Mesodermal cell (in vitro differentiated cells): ENCODE measurements around the gene ZNF330.

Experiments
- H3K27ac ChIP-seq: 2 replicates; pipeline ENCODE4 v1.7.0; 2013; ENCODE audit warnings: mild to moderate bottlenecking, low read depth, low read length, moderate library complexity; ENCODE audit not compliant: severe bottlenecking
- H3K36me3 ChIP-seq: 2 replicates; pipeline ENCODE4 v1.7.1; 2013; ENCODE audit warnings: mild to moderate bottlenecking, low read length, moderate library complexity; ENCODE audit not compliant: control insufficient read depth, insufficient read depth
- H3K4me1 ChIP-seq: one replicate; pipeline ENCODE4 v1.7.1; 2013; ENCODE audit warnings: mild to moderate bottlenecking, low read length; ENCODE audit not compliant: insufficient read depth, control insufficient read depth, poor library complexity, severe bottlenecking
- H3K4me3 ChIP-seq: 2 replicates; pipeline ENCODE4 v1.7.0; 2013; ENCODE audit warnings: low read length, control low read depth, mild to moderate bottlenecking; ENCODE audit not compliant: insufficient read depth, poor library complexity, severe bottlenecking; ENCODE audit errors: extremely low read depth
- H3K9me3 ChIP-seq: 2 replicates; pipeline ENCODE4 v1.7.1; 2013; ENCODE audit warnings: mild to moderate bottlenecking, low read length, moderate library complexity; ENCODE audit not compliant: control insufficient read depth
- WGBS, 2 experiments: methylation state at CpG; one replicate each; pipeline ENCODE4 v1.1.5; 2013; ENCODE audit warnings: missing lambda C conversion rate in 2 of 2; ENCODE audit not compliant: insufficient coverage in 2 of 2; 5-methylcytosine and 5-hydroxymethylcytosine counted together

Gene ZNF330

DNA sequence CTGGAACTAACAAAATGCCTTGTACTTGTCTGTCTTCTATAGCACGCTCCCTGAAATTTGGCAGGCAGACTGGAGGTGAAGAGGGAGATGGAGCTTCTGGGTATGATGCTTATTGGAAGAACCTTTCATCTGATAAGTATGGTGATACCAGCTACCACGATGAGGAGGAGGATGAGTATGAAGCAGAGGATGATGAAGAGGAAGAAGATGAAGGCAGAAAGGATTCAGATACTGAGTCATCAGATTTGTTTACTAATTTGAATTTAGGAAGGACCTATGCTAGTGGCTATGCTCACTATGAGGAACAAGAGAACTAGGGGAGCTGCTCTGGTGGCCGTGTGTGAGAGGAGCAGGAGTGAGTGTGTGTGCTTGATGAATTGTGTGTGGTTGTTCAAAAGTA, 13.0 kb downstream of the ZNF330 start:
- peaks cover 53% of the 10 kb centered on the region for H3K36me3 ChIP-seq
- no peak overlapping the region for H3K27ac ChIP-seq
- no peaks in the 10 kb centered on the region for H3K9me3 ChIP-seq
- 91 to 93% methylated on average over 3 of the region's 3 CpGs for WGBS, 2 experiments
- H3K4me3 ChIP-seq: no peak overlapping the region
- H3K4me1 ChIP-seq: no peaks in the 10 kb centered on the region

DNA sequence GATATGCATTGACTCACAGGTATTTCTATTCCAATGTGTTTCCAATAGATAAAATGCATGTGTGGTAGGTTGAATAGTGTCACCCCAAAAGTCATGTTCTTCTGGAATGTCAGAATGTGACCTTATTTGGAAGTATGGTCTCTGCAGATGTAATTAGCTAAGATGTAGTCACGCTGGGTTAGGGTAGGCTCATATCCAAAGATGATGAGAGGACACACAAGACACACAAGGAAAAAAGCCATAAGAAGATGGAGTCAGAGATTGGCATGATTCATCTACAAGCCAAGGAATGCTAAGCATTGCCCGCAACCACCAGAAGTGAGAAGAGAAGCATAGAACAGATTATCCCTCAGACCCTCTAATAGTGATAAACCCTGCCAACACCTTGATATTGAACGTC, 17.5 kb downstream of the ZNF330 start:
- no peaks in the 10 kb centered on the region for H3K9me3 ChIP-seq
- H3K36me3 ChIP-seq: peaks cover 17% of the 10 kb centered on the region
- 87 to 100% methylated on average over 1 to 2 of the region's 3 CpGs for WGBS, 2 experiments
- H3K4me1 ChIP-seq: no peaks in the 10 kb centered on the region
- no peak overlapping the region for H3K4me3 ChIP-seq
- H3K27ac ChIP-seq: no peak overlapping the region

DNA sequence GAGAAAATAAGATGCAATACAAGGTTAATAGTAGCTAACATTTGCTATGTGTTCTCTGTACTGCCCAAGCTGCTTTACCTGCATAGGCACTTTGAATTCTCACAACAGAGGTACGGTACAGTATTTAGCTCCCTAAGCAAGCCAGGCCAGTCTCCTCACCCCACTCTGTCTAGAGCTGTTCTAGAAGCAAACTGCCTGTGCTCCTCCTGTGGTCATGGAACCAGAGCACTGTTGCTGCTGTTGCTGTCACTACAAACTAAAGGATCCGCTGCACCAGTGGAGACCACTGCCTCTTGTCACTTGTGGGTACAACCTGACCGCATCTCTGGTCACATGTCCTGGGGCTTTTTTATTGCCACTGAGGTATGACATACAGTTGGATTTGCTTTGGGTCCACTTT, 19.6 kb downstream of the ZNF330 start:
- WGBS, 2 experiments: 97% methylated on average over 2 to 3 of the region's 3 CpGs
- Histone ChIP-seq H3K27ac (no peak overlapping the region), H3K9me3 (no peaks in the 10 kb centered on the region), H3K4me1 (no peaks in the 10 kb centered on the region), H3K36me3 (peaks cover 2% of the 10 kb centered on the region), H3K4me3 (no peak overlapping the region)

DNA sequence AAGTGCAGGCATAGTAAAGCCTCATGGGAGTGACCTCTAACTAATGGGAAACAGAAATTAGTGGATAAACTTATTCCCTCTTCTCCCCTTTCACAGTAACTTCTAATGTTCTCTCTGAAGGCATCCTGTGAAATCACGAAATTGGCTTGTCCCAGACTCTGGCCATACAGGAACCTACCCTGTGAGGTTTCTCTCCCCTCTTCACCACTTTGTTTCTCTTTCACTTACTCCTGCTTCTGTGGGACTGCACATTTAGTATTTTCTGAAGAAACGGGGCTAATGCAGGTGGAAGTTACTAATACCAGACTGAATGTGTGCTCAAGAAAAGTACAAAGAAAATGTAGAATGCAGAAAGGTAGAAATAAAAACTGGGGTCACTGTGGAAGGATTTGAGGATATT, 20.0 kb downstream of the ZNF330 start:
- WGBS, 2 experiments: 25 to 67% methylated on average over 1 to 2 of the region's 2 CpGs
- Histone ChIP-seq H3K36me3 (no peaks in the 10 kb centered on the region), H3K4me1 (peaks cover 2% of the 10 kb centered on the region)

DNA sequence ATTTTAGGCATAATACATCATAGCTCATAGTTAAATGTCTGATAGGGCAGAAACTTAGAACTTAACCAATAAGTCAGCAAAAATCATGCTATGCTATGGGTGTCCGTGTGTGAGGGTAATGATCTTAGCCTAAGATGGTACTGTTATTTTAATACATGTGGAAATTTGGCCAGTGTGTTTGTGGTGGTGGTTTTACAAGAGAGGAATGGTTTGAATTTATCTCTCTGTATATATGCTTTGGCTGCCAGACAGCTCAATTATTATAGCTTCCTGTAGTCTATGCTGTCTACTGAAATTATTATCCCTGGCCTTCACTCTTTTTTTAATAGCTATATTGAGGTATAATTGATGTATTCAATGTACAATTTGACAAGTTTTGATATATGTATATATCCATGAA, 21.3 kb downstream of the ZNF330 start:
- peaks cover 8% of the 10 kb centered on the region for H3K4me1 ChIP-seq
- no peaks in the 10 kb centered on the region for H3K36me3 ChIP-seq
- 33 to 67% methylated on average over 1 of the region's 1 CpG for WGBS, 2 experiments
- H3K27ac ChIP-seq: no peak overlapping the region
- no peak overlapping the region for H3K4me3 ChIP-seq
- H3K9me3 ChIP-seq: no peaks in the 10 kb centered on the region

More for the DNA sequence above, 20.0 kb downstream of the ZNF330 start:
- H3K4me3 ChIP-seq: no peak overlapping the region
- no peak overlapping the region for H3K27ac ChIP-seq
- H3K9me3 ChIP-seq: no peaks in the 10 kb centered on the region

DNA sequence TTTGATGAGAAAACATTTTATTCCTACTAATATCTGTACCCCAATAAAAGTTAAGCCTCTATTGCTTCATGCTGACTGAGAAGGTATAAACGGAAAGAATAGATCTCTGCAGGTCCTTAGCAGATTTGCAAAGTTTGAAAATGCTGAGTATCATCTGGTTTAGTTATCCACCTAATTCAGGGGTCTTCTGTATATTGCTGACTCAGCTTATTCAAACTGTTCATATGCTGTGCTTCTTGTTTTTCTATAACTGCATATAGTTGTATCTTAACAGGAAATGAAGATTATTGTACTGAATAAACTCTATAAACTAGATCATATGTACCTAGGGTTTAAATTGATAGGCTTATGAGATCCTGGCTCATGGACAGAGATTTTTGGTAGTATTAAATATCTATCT, 23.7 kb downstream of the ZNF330 start:
- Histone ChIP-seq H3K4me3 (no peak overlapping the region), H3K36me3 (no peaks in the 10 kb centered on the region), H3K9me3 (no peaks in the 10 kb centered on the region), H3K4me1 (peaks cover 8% of the 10 kb centered on the region), H3K27ac (no peak overlapping the region)
- WGBS, 2 experiments: 100% methylated on average over 1 of the region's 1 CpG; no CpG with 5 or more reads in 1 of the 2 experiments

DNA sequence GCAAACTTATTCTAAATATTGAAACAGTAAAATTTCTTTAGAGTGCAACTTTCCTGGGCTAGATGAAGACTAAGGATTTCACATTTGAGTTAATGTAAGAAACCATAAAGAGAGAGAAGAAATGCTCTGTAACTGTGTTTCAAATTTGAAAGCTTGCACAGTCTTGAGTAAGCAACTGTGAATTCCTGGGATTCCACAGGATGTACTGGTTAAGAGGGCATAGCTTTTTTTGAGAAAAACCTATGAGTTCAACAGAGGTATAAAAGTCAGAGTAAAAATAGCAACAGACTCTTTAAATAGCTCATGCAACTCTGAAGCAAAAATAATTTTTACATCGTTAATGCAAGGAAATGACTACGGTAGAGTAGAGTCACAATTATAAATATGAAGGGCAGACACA, 25.5 kb downstream of the ZNF330 start:
- no peak overlapping the region for H3K27ac ChIP-seq
- no peaks in the 10 kb centered on the region for H3K36me3 ChIP-seq
- H3K9me3 ChIP-seq: no peaks in the 10 kb centered on the region
- no CpG with 5 or more reads among the region's 2 CpGs for WGBS, 2 experiments
- H3K4me1 ChIP-seq: peaks cover 8% of the 10 kb centered on the region
- H3K4me3 ChIP-seq: no peak overlapping the region

DNA sequence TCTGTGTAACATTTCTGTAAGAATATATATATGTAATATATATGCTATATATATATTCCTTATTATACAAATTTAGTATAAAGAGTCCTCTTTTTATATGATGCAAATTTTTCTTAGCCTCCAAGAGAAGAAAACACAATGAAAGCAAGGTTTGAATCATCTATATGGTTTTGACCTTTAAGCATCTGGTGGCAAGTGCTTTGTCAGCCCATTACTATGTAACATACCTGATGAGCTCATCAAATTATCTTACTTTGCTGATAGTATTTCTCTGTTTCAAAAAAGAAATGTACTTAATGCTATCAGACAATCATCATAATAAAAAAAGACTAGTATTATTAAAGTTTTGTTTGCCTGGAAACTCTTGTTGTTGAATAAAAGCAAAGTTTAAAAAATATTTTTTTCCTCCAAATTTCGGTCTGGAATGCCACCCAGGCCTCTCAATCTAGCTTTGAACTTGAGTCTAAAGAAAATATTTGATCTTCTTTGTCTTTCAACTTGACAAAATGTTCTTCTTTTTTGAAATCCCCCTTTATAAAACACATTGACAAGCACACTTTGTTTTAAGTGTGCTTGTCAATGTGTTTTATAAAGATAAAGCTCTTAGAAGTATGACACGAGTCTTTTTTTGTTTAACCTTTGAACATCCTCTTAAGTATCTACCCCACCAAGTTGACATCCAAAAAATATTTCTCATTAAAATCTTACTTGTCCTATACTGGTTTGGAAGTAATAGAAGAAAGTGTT, 26.2 kb downstream of the ZNF330 start:
- Histone ChIP-seq H3K4me3 (no peak overlapping the region), H3K27ac (no peak overlapping the region), H3K9me3 (no peaks in the 10 kb centered on the region), H3K4me1 (peaks cover 8% of the 10 kb centered on the region), H3K36me3 (no peaks in the 10 kb centered on the region)
- no CpG with 5 or more reads among the region's 2 CpGs for WGBS, 2 experiments

DNA sequence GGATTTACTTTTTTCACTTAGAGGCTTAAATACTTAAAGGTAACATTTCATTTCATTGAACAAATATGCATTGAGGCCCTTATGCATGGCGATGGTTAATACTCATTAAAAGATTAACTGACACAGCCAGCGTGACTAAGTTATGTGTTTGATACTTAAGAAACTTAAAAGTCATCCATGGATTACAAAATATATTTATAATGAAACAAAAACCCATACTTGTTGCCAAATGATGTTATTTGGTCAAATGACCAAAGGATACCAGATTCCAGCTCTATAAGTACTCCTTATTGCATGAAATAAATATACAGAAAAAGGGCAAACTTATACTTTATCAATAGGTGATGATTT, 26.7 kb downstream of the ZNF330 start:
- WGBS, 2 experiments: no CpG with 5 or more reads among the region's 2 CpGs

DNA sequence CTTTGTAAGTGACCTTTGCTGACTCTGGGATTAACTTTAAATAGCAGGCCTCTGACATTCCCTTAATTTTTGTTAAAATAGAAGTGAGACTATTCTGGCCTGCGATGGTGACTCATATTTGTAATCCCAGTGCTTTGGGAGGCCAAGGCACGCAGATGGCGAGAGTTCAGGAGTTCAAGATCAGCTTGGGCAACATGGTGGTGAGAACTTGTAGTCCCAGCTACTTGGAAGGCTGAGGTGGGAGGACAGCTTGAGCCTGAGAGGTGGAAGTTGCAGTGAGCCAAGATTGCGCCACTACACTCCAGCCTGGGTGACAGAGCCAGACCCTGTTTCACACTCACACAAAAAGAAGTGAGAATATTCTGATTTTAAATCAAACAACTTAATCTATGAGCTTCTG, 27.3 kb downstream of the ZNF330 start:
- H3K4me1 ChIP-seq: peaks cover 8% of the 10 kb centered on the region
- H3K27ac ChIP-seq: no peak overlapping the region
- H3K9me3 ChIP-seq: no peaks in the 10 kb centered on the region
- H3K4me3 ChIP-seq: no peak overlapping the region
- H3K36me3 ChIP-seq: no peaks in the 10 kb centered on the region
- 75 to 97% methylated on average over 3 of the region's 4 CpGs for WGBS, 2 experiments

More for the DNA sequence above, 26.7 kb downstream of the ZNF330 start:
- Histone ChIP-seq H3K4me3 (no peak overlapping the region), H3K36me3 (no peaks in the 10 kb centered on the region), H3K9me3 (no peaks in the 10 kb centered on the region), H3K27ac (no peak overlapping the region), H3K4me1 (peaks cover 8% of the 10 kb centered on the region)

DNA sequence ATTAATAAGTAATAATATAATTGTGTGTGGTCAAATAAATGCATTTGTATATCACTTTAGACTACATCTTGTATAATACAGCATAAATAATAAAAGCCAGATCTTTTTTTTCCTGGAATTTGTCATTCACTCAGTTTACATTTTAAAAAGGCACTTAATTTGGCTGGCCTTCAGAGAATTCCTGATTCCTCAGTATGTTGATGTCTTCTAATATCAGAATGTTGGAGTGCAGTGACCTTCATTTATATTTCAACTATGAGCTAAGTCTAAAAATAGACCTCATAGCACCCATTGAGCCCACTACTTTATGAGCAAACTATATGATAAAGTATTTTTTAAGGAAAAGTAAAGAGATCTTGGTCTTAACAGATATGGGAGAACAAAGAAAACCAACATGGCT, 27.8 kb downstream of the ZNF330 start:
- Histone ChIP-seq H3K4me3 (no peak overlapping the region), H3K9me3 (no peaks in the 10 kb centered on the region), H3K27ac (no peak overlapping the region), H3K4me1 (peaks cover 8% of the 10 kb centered on the region), H3K36me3 (no peaks in the 10 kb centered on the region)
